ENCODE results near the gene IL3RA.

The IL3RA gene

DNA sequence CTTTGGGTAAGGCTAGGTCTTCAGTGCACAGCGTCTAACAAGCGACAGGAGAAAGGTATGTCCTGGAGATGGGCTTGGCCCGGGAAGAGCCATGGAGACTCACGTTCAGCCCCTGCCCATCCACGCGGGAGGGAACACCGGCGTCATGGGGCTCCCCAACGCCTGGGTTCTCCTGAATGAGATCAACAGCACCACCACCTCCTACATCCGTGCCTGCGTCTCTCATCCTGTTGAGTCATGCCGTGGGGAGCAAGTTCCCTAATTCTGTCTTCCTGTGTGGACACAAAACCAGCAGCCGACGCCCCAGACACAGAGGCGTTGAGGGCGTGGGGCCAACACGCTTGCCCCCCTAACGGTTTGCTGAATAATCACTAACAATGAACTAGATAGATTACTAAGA, 20.1 kb upstream of the IL3RA start:
- DNase-seq (ENCODE audit: low spot score) (no peak), ATAC-seq (ENCODE audit: low read depth) (no peak)
- Histone ChIP-seq H3K36me3 (ENCODE audit: low read depth) (no peaks in the 10 kb centered on the region), H3K9me3 (ENCODE audit: severe bottlenecking) (peaks cover 6% of the 10 kb centered on the region), H3K27me3 (ENCODE audit: insufficient read depth, poor library complexity, severe bottlenecking) (no peaks in the 10 kb centered on the region), H3K27ac (ENCODE audit: poor library complexity, severe bottlenecking) (no peak overlapping the region), H3K4me3 (ENCODE audit: severe bottlenecking) (no peak overlapping the region), H3K4me1 (ENCODE audit: insufficient read depth, poor library complexity, severe bottlenecking) (no peaks in the 10 kb centered on the region)
- TF ChIP-seq, protein P1, sequence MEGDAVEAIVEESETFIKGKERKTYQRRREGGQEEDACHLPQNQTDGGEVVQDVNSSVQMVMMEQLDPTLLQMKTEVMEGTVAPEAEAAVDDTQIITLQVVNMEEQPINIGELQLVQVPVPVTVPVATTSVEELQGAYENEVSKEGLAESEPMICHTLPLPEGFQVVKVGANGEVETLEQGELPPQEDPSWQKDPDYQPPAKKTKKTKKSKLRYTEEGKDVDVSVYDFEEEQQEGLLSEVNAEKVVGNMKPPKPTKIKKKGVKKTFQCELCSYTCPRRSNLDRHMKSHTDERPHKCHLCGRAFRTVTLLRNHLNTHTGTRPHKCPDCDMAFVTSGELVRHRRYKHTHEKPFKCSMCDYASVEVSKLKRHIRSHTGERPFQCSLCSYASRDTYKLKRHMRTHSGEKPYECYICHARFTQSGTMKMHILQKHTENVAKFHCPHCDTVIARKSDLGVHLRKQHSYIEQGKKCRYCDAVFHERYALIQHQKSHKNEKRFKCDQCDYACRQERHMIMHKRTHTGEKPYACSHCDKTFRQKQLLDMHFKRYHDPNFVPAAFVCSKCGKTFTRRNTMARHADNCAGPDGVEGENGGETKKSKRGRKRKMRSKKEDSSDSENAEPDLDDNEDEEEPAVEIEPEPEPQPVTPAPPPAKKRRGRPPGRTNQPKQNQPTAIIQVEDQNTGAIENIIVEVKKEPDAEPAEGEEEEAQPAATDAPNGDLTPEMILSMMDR (IDR thresholded peaks at IDR 0.05; ENCODE audit: poor library complexity, severe bottlenecking): no peak

- DNase-seq (ENCODE audit: low spot score) (no peak), ATAC-seq (ENCODE audit: low read depth) (no peak)
- H3K27ac ChIP-seq (ENCODE audit: poor library complexity, severe bottlenecking): no peak overlapping the region
- H3K36me3 ChIP-seq (ENCODE audit: low read depth): no peaks in the 10 kb centered on the region
- H3K4me1 ChIP-seq (ENCODE audit: insufficient read depth, poor library complexity, severe bottlenecking): no peaks in the 10 kb centered on the region
- H3K27me3 ChIP-seq (ENCODE audit: insufficient read depth, poor library complexity, severe bottlenecking): no peaks in the 10 kb centered on the region
- TF ChIP-seq, protein P1 (IDR thresholded peaks at IDR 0.05; ENCODE audit: poor library complexity, severe bottlenecking): no peak
- peaks cover 6% of the 10 kb centered on the region for H3K9me3 ChIP-seq (ENCODE audit: severe bottlenecking)
- no peak overlapping the region for H3K4me3 ChIP-seq (ENCODE audit: severe bottlenecking)
These were observed 14.9 kb upstream of the IL3RA start for GRCh38 chrX:1321674-1322073.

GRCh38 chrX:1322393-1322792, 14.2 kb upstream of the IL3RA start:
- no peaks in the 10 kb centered on the region for H3K36me3 ChIP-seq (ENCODE audit: low read depth)
- no peak overlapping the region for H3K4me3 ChIP-seq (ENCODE audit: severe bottlenecking)
- H3K27me3 ChIP-seq (ENCODE audit: insufficient read depth, poor library complexity, severe bottlenecking): no peaks in the 10 kb centered on the region
- TF ChIP-seq, protein P1 (IDR thresholded peaks at IDR 0.05; ENCODE audit: poor library complexity, severe bottlenecking): no peak
- no peak for ATAC-seq (ENCODE audit: low read depth)
- H3K9me3 ChIP-seq (ENCODE audit: severe bottlenecking): peaks cover 6% of the 10 kb centered on the region
- no peak overlapping the region for H3K27ac ChIP-seq (ENCODE audit: poor library complexity, severe bottlenecking)
- no peak for DNase-seq (ENCODE audit: low spot score)
- no peaks in the 10 kb centered on the region for H3K4me1 ChIP-seq (ENCODE audit: insufficient read depth, poor library complexity, severe bottlenecking)

GRCh38 chrX:1323315-1323714, 13.3 kb upstream of the IL3RA start:
- no peak overlapping the region for H3K27ac ChIP-seq (ENCODE audit: poor library complexity, severe bottlenecking)
- peaks cover 5% of the 10 kb centered on the region for H3K9me3 ChIP-seq (ENCODE audit: severe bottlenecking)
- TF ChIP-seq, protein P1 (IDR thresholded peaks at IDR 0.05; ENCODE audit: poor library complexity, severe bottlenecking): peak; percentile 45
- peak; percentile 36; the same call in 2 of the 3 replicates for ATAC-seq (ENCODE audit: low read depth)
- no peaks in the 10 kb centered on the region for H3K4me1 ChIP-seq (ENCODE audit: insufficient read depth, poor library complexity, severe bottlenecking)
- no peak overlapping the region for H3K4me3 ChIP-seq (ENCODE audit: severe bottlenecking)
- DNase-seq (ENCODE audit: low spot score): no peak
- no peaks in the 10 kb centered on the region for H3K36me3 ChIP-seq (ENCODE audit: low read depth)
- H3K27me3 ChIP-seq (ENCODE audit: insufficient read depth, poor library complexity, severe bottlenecking): no peaks in the 10 kb centered on the region

GRCh38 chrX:1325515-1326116, 11.0 kb upstream of the IL3RA start:
- Histone ChIP-seq H3K27me3 (ENCODE audit: insufficient read depth, poor library complexity, severe bottlenecking) (no peaks in the 10 kb centered on the region), H3K4me3 (ENCODE audit: severe bottlenecking) (no peak overlapping the region), H3K36me3 (ENCODE audit: low read depth) (no peaks in the 10 kb centered on the region), H3K4me1 (ENCODE audit: insufficient read depth, poor library complexity, severe bottlenecking) (no peaks in the 10 kb centered on the region), H3K9me3 (ENCODE audit: severe bottlenecking) (peaks cover 4% of the 10 kb centered on the region), H3K27ac (ENCODE audit: poor library complexity, severe bottlenecking) (no peak overlapping the region)
- TF ChIP-seq, protein P1 (IDR thresholded peaks at IDR 0.05; ENCODE audit: poor library complexity, severe bottlenecking): no peak
- DNase-seq (ENCODE audit: low spot score) (no peak), ATAC-seq (ENCODE audit: low read depth) (peak; percentile 11; the same call in 1 of the 3 replicates)

Measured in RWPE2 (cell line).